Smooth muscle cell (in vitro differentiated cells): ENCODE results near the gene PANK2. TPM values are rescaled to one million over a fixed set of nuclear protein-coding genes. Genes with fewer than 3 reads are reported as not detected.

Experiments
- DNase-seq: peaks from one replicate; lab custom pipeline; 2025; ENCODE audit not compliant: unreplicated experiment; lab: John Stamatoyannopoulos, UW
- H2AFZ ChIP-seq: fragments of 200-600 bp; sonication (generic); 2 replicates; pipeline ENCODE4 v1.6.0; 2016; ENCODE audit warnings: antibody characterized with exemption, low read depth, mild to moderate bottlenecking
- H3F3A ChIP-seq: fragments of 200-600 bp; sonication (generic); 2 replicates; pipeline ENCODE4 v1.6.0; 2017; ENCODE audit warnings: antibody characterized with exemption, low read depth
- H3K27ac ChIP-seq: fragments of 200-600 bp; sonication (generic); 2 replicates; pipeline ENCODE4 v1.5.1; 2016; ENCODE audit warnings: low read depth, mild to moderate bottlenecking
- H3K27me3 ChIP-seq: fragments of 200-600 bp; sonication (generic); 2 replicates; pipeline ENCODE4 v1.6.1; 2016; ENCODE audit warnings: low read depth, mild to moderate bottlenecking
- H3K36me3 ChIP-seq: fragments of 200-600 bp; sonication (generic); 2 replicates; pipeline ENCODE4 v1.5.1; 2016; ENCODE audit warnings: low read depth
- H3K4me1 ChIP-seq: fragments of 200-600 bp; sonication (generic); 2 replicates; pipeline ENCODE4 v1.5.1; 2016; ENCODE audit warnings: low read depth
- H3K4me2 ChIP-seq: fragments of 200-600 bp; sonication (generic); 2 replicates; pipeline ENCODE4 v1.6.0; 2016; ENCODE audit warnings: mild to moderate bottlenecking
- H3K4me3 ChIP-seq: fragments of 200-600 bp; sonication (generic); 2 replicates; pipeline ENCODE4 v1.5.1; 2016; ENCODE audit warnings: mild to moderate bottlenecking
- H3K79me2 ChIP-seq: fragments of 200-600 bp; sonication (generic); 2 replicates; pipeline ENCODE4 v1.6.0; 2016; ENCODE audit warnings: low read depth, mild to moderate bottlenecking
- H3K9ac ChIP-seq: fragments of 200-600 bp; sonication (generic); 2 replicates; pipeline ENCODE4 v1.6.0; 2016; ENCODE audit warnings: low read depth
- H3K9me3 ChIP-seq: fragments of 200-600 bp; sonication (generic); replicated peaks from 2 replicates; pipeline ENCODE4 v1.5.1; 2016; ENCODE audit warnings: low read depth
- H4K20me1 ChIP-seq: fragments of 200-600 bp; sonication (generic); 2 replicates; pipeline ENCODE4 v1.6.0; 2016; ENCODE audit warnings: low read depth
- CTCF ChIP-seq: fragments of 200-600 bp; sonication (generic); IDR thresholded peaks from 2 replicates; pipeline ENCODE4 v1.5.1; 2017; ENCODE audit warnings: borderline replicate concordance, mild to moderate bottlenecking, antibody characterized with exemption; ENCODE audit not compliant: insufficient read depth, poor library complexity, severe bottlenecking
- WGBS: methylation state at CpG from one replicate; pipeline ENCODE4 v1.1.7; 2016; ENCODE audit warnings: low lambda C conversion rate; 5-methylcytosine and 5-hydroxymethylcytosine counted together
- polyA plus RNA-seq: library from polyadenylated mRNA; unstranded; fragments of >200 nt; fragmentation: Nextera tagmentation; extraction: Ambion mirVana; gene quantifications from 2 replicates; pipeline ENCODE4 v1.2.1, GENCODE V29; 2016
- total RNA-seq: library from RNA; depleted of rRNA; stranded (reverse); fragments of >200 nt; gene quantifications from 2 replicates; pipeline ENCODE4 v1.2.3, GENCODE V29; 2014

The PANK2 gene
- total and polyA plus RNA-seq, 2 experiments from 2014 or later, result 24.7 to 40.8 TPM

- Histone ChIP-seq H3F3A (peaks cover 5% of the 10 kb centered on the region), H2AFZ (no peak overlapping the region), H3K9ac (no peak overlapping the region), H3K4me1 (no peaks in the 10 kb centered on the region), H3K4me3 (no peak overlapping the region), H3K36me3 (no peaks in the 10 kb centered on the region), H3K4me2 (no peak overlapping the region), H3K27me3 (no peaks in the 10 kb centered on the region), H3K9me3 (no peaks in the 10 kb centered on the region), H3K79me2 (no peaks in the 10 kb centered on the region), H3K27ac (no peak overlapping the region), H4K20me1 (peaks cover 28% of the 10 kb centered on the region)
- 86% methylated on average over 3 of the region's 3 CpGs for WGBS
- no peak for TF ChIP-seq CTCF
- DNase-seq, result no peak
These were observed 42.5 kb downstream of the PANK2 start for GRCh38 chr20:3931664-3932063.

- H3K9ac ChIP-seq, result no peak overlapping the region
- no peaks in the 10 kb centered on the region for H3K4me1 ChIP-seq
- H3K4me2 ChIP-seq, result no peak overlapping the region
- no peak for DNase-seq
- no peaks in the 10 kb centered on the region for H3K79me2 ChIP-seq
- no peak for TF ChIP-seq CTCF
- H2AFZ ChIP-seq, result no peak overlapping the region
- H4K20me1 ChIP-seq, result peaks cover 22% of the 10 kb centered on the region
- H3F3A ChIP-seq, result peaks cover 5% of the 10 kb centered on the region
- no peaks in the 10 kb centered on the region for H3K27me3 ChIP-seq
- no peak overlapping the region for H3K27ac ChIP-seq
- H3K9me3 ChIP-seq, result no peaks in the 10 kb centered on the region
- H3K4me3 ChIP-seq, result no peak overlapping the region
- 95% methylated on average over 4 of the region's 4 CpGs for WGBS
- no peaks in the 10 kb centered on the region for H3K36me3 ChIP-seq
These were observed 43.1 kb downstream of the PANK2 start for GRCh38 chr20:3932277-3932676.

GRCh38 chr20:3932681-3933080, 43.5 kb downstream of the PANK2 start:
- H3K4me2 ChIP-seq, result no peak overlapping the region
- no peaks in the 10 kb centered on the region for H3K9me3 ChIP-seq
- TF ChIP-seq CTCF, result no peak
- H3K9ac ChIP-seq, result no peak overlapping the region
- H3F3A ChIP-seq, result peaks cover 5% of the 10 kb centered on the region
- H4K20me1 ChIP-seq, result peaks cover 18% of the 10 kb centered on the region
- no peaks in the 10 kb centered on the region for H3K79me2 ChIP-seq
- no peaks in the 10 kb centered on the region for H3K27me3 ChIP-seq
- H2AFZ ChIP-seq, result no peak overlapping the region
- no peak for DNase-seq
- H3K4me1 ChIP-seq, result no peaks in the 10 kb centered on the region
- 97% methylated on average over 6 of the region's 6 CpGs for WGBS
- no peak overlapping the region for H3K27ac ChIP-seq
- H3K4me3 ChIP-seq, result no peak overlapping the region
- H3K36me3 ChIP-seq, result no peaks in the 10 kb centered on the region

- peaks cover 15% of the 10 kb centered on the region for H4K20me1 ChIP-seq
- no peaks in the 10 kb centered on the region for H3K79me2 ChIP-seq
- no peaks in the 10 kb centered on the region for H3K9me3 ChIP-seq
- no peaks in the 10 kb centered on the region for H3K27me3 ChIP-seq
- no peak overlapping the region for H3K9ac ChIP-seq
- H2AFZ ChIP-seq, result no peak overlapping the region
- TF ChIP-seq CTCF, result no peak
- H3F3A ChIP-seq, result peaks cover 5% of the 10 kb centered on the region
- H3K4me1 ChIP-seq, result no peaks in the 10 kb centered on the region
- 95% methylated on average over 4 of the region's 4 CpGs for whole genome bisulfite sequencing
- H3K36me3 ChIP-seq, result peaks cover 3% of the 10 kb centered on the region
- no peak for DNase-seq
- no peak overlapping the region for H3K4me2 ChIP-seq
- H3K27ac ChIP-seq, result no peak overlapping the region
- no peak overlapping the region for H3K4me3 ChIP-seq
These were observed 44.0 kb downstream of the PANK2 start for GRCh38 chr20:3933218-3933617.
